Ovary (tissue), 9 donors: ENCODE data around the gene ANOS1. TPM values are rescaled to one million over a fixed set of nuclear protein-coding genes. Genes with fewer than 3 reads are reported as not detected.

Experiments used
- DNase-seq, 5 donors: peaks; one replicate each; pipeline ENCODE4 v3.0.0-alpha.2; 2019 to 2020
- H3K27ac ChIP-seq, 2 donors: fragments of 200-600 bp; one replicate each; pipeline versions ENCODE4 v1.5.1 to v1.8.0; 2019 to 2022
- H3K27me3 ChIP-seq: fragments of 200-600 bp; one replicate; pipeline ENCODE4 v1.8.0; 2022
- H3K36me3 ChIP-seq: fragments of 200-600 bp; sonication (generic); one replicate; pipeline ENCODE4 v1.5.1; 2019
- H3K4me1 ChIP-seq: one replicate; pipeline ENCODE4 v1.8.1; 2013; ENCODE audit warnings: mild to moderate bottlenecking, moderate library complexity; ENCODE audit not compliant: insufficient read depth
- H3K4me3 ChIP-seq: fragments of 200-600 bp; sonication (generic); one replicate; pipeline ENCODE4 v1.5.1; 2017
- H3K9me3 ChIP-seq, 2 donors: fragments of 200-600 bp in 1 of 2; sonication (generic) in 1 of 2; one replicate each; pipeline versions ENCODE4 v1.5.1 to v1.8.1; 2013 to 2019; ENCODE audit warnings: mild to moderate bottlenecking in 1 of 2, moderate library complexity in 1 of 2
- CTCF ChIP-seq, 3 donors: fragments of 450-650 bp in 2 of 3; fragments of 200-600 bp in 1 of 3; IDR thresholded peaks; one replicate each; pipeline versions ENCODE4 v1.5.1 to v1.8.0; 2016 to 2022; ENCODE audit warnings: antibody characterized with exemption in 3 of 3, mild to moderate bottlenecking in 1 of 3
- EP300 ChIP-seq: sonication (generic); formaldehyde crosslinking; IDR thresholded peaks from one replicate; pipeline ENCODE4 v1.6.1; 2017; ENCODE audit warnings: antibody characterized with exemption
- POLR2A ChIP-seq: fragments of 450-650 bp; IDR thresholded peaks from one replicate; pipeline ENCODE4 v1.6.1; 2017; ENCODE audit warnings: antibody characterized with exemption, mild to moderate bottlenecking, moderate library complexity
- WGBS, 3 donors: extraction: QIAGEN DNeasy Blood & Tissue Kit in 1 of 3; methylation state at CpG; one replicate each; pipeline versions ENCODE4 v1.1.5 to v1.1.7; 2013 to 2017; 5-methylcytosine and 5-hydroxymethylcytosine counted together
- intact Hi-C, 4 donors: fragments of 100-400 bp; cut with DNase I; formaldehyde crosslinking; loops; one replicate each; pipeline versions ENCODE4 v1.11.0 to v1.15.1; 2022 to 2023
- polyA plus RNA-seq, 2 donors: library from polyadenylated mRNA; stranded (reverse); fragments of 200-250 nt in 1 of 2; fragments of 350-450 nt in 1 of 2; fragmentation: Illumina TruSeq in 1 of 2; extraction: RNeasy Lipid Tissue Mini Kit (QIAGEN cat#74804) in 1 of 2; gene quantifications; one replicate each; pipeline ENCODE4 v1.2.3, GENCODE V29; 2013 to 2014
- total RNA-seq, 7 donors: library from RNA; depleted of rRNA in 2 of 7; stranded (reverse); fragments of >200 nt in 2 of 7; fragmentation: NEBNext Ultra II Directional in 3 of 7; extraction: Animal tissue kit (Norgen Biotek cat#: 25700) in 3 of 7; gene quantifications; one replicate each; pipeline versions ENCODE4 v1.1.0 to v1.2.4, GENCODE V29; 2016 to 2023
- donor health status: DM: no; HTN: no; CAD: no; lungs with moderate emphysema.
- donor health status: DM: no; HTN: no; CAD: no.
- donor health status: Bipolar disorder and iron deficiency.
- donor health status: DM: yes; HTN: yes; CAD: no.
- donor health status: DM: no; HTN: no; CAD: no.
- donor health status: DM: yes; HTN: yes; CAD: no.

ANOS1 gene
- total and polyA plus RNA-seq, 9 donors, result 0.13 to 6.2 (median 0.85) TPM; not detected in 1

- H3K9me3 ChIP-seq, result no peaks in the 10 kb centered on the region
- TF ChIP-seq CTCF (IDR thresholded peaks at IDR 0.05) (no peak), POLR2A (no peak), EP300 (no peak)
- H3K27ac ChIP-seq, result no peak overlapping the region
- 40 to 70% (median 46%) methylated on average over 5 of the region's 5 CpGs for WGBS, 3 donors
- intact Hi-C loops, result no loop called here
- no peak overlapping the region for H3K4me3 ChIP-seq
- no peak for DNase-seq
- H3K36me3 ChIP-seq, result no peaks in the 10 kb centered on the region
- no peaks in the 10 kb centered on the region for H3K27me3 ChIP-seq
- H3K4me1 ChIP-seq, result no peaks in the 10 kb centered on the region
Observed at GRCh38 chrX:8579602-8580001, 152.3 kb downstream of the ANOS1 start.

- Histone ChIP-seq H3K36me3 (no peaks in the 10 kb centered on the region), H3K4me1 (no peaks in the 10 kb centered on the region), H3K9me3 (no peaks in the 10 kb centered on the region), H3K27ac (no peak overlapping the region), H3K27me3 (no peaks in the 10 kb centered on the region), H3K4me3 (no peak overlapping the region)
- 75 to 81% (median 77%) methylated on average over 3 of the region's 3 CpGs for WGBS, 3 donors
- intact Hi-C loops, result no loop called here
- TF ChIP-seq EP300 (no peak), CTCF (IDR thresholded peaks at IDR 0.05) (no peak), POLR2A (no peak)
- no peak for DNase-seq
Observed at GRCh38 chrX:8576821-8577220, 155.1 kb downstream of the ANOS1 start.

GRCh38 chrX:8565729-8566128, 166.2 kb downstream of the ANOS1 start:
- Histone ChIP-seq H3K9me3 (no peaks in the 10 kb centered on the region), H3K4me3 (no peak overlapping the region), H3K27me3 (no peaks in the 10 kb centered on the region), H3K27ac (no peak overlapping the region), H3K4me1 (no peaks in the 10 kb centered on the region), H3K36me3 (no peaks in the 10 kb centered on the region)
- TF ChIP-seq EP300, result no peak
- no peak for TF ChIP-seq CTCF (IDR thresholded peaks at IDR 0.05)
- no peak for DNase-seq
- 56 to 60% (median 57%) methylated on average over 8 of the region's 8 CpGs for WGBS, 3 donors
- intact Hi-C loops, result no loop called here

GRCh38 chrX:8548446-8548845, 183.5 kb downstream of the ANOS1 start:
- peaks cover 2% of the 10 kb centered on the region for H3K27me3 ChIP-seq
- H3K4me3 ChIP-seq, result no peak overlapping the region
- intact Hi-C loops, result no loop called here
- H3K36me3 ChIP-seq, result no peaks in the 10 kb centered on the region
- no peak for DNase-seq
- no peaks in the 10 kb centered on the region for H3K9me3 ChIP-seq
- H3K27ac ChIP-seq, result no peak overlapping the region
- WGBS, 3 donors, result 78 to 90% (median 84%) methylated on average over 1 of the region's 1 CpG
- no peak for TF ChIP-seq CTCF (IDR thresholded peaks at IDR 0.05)
- no peak for TF ChIP-seq POLR2A
- no peak for TF ChIP-seq EP300
- no peaks in the 10 kb centered on the region for H3K4me1 ChIP-seq

GRCh38 chrX:8546715-8547114, 185.2 kb downstream of the ANOS1 start:
- H3K27me3 ChIP-seq, result no peaks in the 10 kb centered on the region
- intact Hi-C loops, result no loop called here
- no peaks in the 10 kb centered on the region for H3K4me1 ChIP-seq
- H3K9me3 ChIP-seq, result no peaks in the 10 kb centered on the region
- DNase-seq, result no peak
- H3K36me3 ChIP-seq, result no peaks in the 10 kb centered on the region
- H3K4me3 ChIP-seq, result no peak overlapping the region
- no peak overlapping the region for H3K27ac ChIP-seq
- WGBS, 3 donors, result 72 to 77% (median 74%) methylated on average over 4 of the region's 4 CpGs
- TF ChIP-seq CTCF (IDR thresholded peaks at IDR 0.05), result no peak
- TF ChIP-seq EP300, result no peak
- no peak for TF ChIP-seq POLR2A
